NCI-H187 treated with DMSO at 0.1 percent for 48 hours (cell line): ENCODE data around the gene TUT4.

Experiments
- DNase-seq: peaks from one replicate; lab custom pipeline; 2025; lab: John Stamatoyannopoulos, UW

Gene TUT4

GRCh38 chr1:52472384-52472783 is 80.5 kb downstream of the TUT4 start:
- no peak for DNase-seq

GRCh38 chr1:52469108-52469507 is 83.8 kb downstream of the TUT4 start:
- no peak for DNase-seq

- DNase-seq = no peak
Observed at GRCh38 chr1:52463891-52464290, 89.0 kb downstream of the TUT4 start.

GRCh38 chr1:52461821-52462220 is 91.1 kb downstream of the TUT4 start:
- no peak for DNase-seq

- no peak for DNase-seq
Observed at GRCh38 chr1:52460694-52461093, 92.2 kb downstream of the TUT4 start.

- no peak for DNase-seq
Observed at GRCh38 chr1:52455686-52456085, 97.2 kb downstream of the TUT4 start.

- no peak for DNase-seq
Observed at GRCh38 chr1:52454779-52455178, 98.1 kb downstream of the TUT4 start.

GRCh38 chr1:52454127-52454526 is 98.8 kb downstream of the TUT4 start:
- no peak for DNase-seq

GRCh38 chr1:52444463-52444862 is 108.4 kb downstream of the TUT4 start:
- DNase-seq = no peak

- DNase-seq = no peak
Observed at GRCh38 chr1:52439976-52440375, 112.9 kb downstream of the TUT4 start.

GRCh38 chr1:52436817-52437216 is 116.1 kb downstream of the TUT4 start:
- no peak for DNase-seq

GRCh38 chr1:52435650-52436049 is 117.2 kb downstream of the TUT4 start:
- DNase-seq = no peak

- DNase-seq = no peak
Observed at GRCh38 chr1:52435211-52435610, 117.7 kb downstream of the TUT4 start.

- no peak for DNase-seq
Observed at GRCh38 chr1:52432807-52433206, 120.1 kb downstream of the TUT4 start.

- DNase-seq = no peak
Observed at GRCh38 chr1:52427152-52427551, 125.7 kb downstream of the TUT4 start.

GRCh38 chr1:52426371-52426770 is 126.5 kb downstream of the TUT4 start:
- no peak for DNase-seq

- DNase-seq = no peak
Observed at GRCh38 chr1:52424813-52425212, 128.1 kb downstream of the TUT4 start.

GRCh38 chr1:52424231-52424636 is 128.7 kb downstream of the TUT4 start:
- DNase-seq = no peak

- no peak for DNase-seq
Observed at GRCh38 chr1:52423771-52424170, 129.1 kb downstream of the TUT4 start.

- DNase-seq = no peak
Observed at GRCh38 chr1:52423055-52423454, 129.8 kb downstream of the TUT4 start.

GRCh38 chr1:52420713-52421112 is 132.2 kb downstream of the TUT4 start:
- DNase-seq = no peak

- DNase-seq = no peak
Observed at GRCh38 chr1:52416811-52417210, 136.1 kb downstream of the TUT4 start.

- DNase-seq = no peak
Observed at GRCh38 chr1:52414942-52415341, 137.9 kb downstream of the TUT4 start.

- no peak for DNase-seq
Observed at GRCh38 chr1:52413410-52413989, 139.4 kb downstream of the TUT4 start.

- no peak for DNase-seq
Observed at GRCh38 chr1:52404975-52405338, 147.9 kb downstream of the TUT4 start.
